Right ventricle myocardium superior (tissue), 1 donor: ENCODE measurements around the gene DDIT3. TPM values are rescaled to one million over a fixed set of nuclear protein-coding genes. Genes with fewer than 3 reads are reported as not detected.
A peak's percentile ranks its signal among the peaks of the same experiment; 100 is the strongest.
"Not testable (repeated sequence)": the region's sequence is repeated elsewhere in the genome, so short reads cannot be mapped to it uniquely, and the experiment has no call there.

Experiments
- ATAC-seq: fragments of 200-7000 bp; cut with Tn5 transposase; one replicate; pipeline ENCODE4 v1.9.1; 2020; ENCODE audit warnings: mild to moderate bottlenecking; ENCODE audit not compliant: poor library complexity
- DNase-seq: peaks from one replicate; pipeline ENCODE4 v3.0.0-alpha.2; 2020
- intact Hi-C: fragments of 100-400 bp; cut with DNase I; formaldehyde crosslinking; loops from one replicate; pipeline ENCODE4 v1.11.2; 2022
- total RNA-seq: library from RNA; stranded (reverse); fragmentation: NEBNext Ultra II Directional; extraction: Animal tissue kit (Norgen Biotek cat#: 25700); gene quantifications from one replicate; pipeline ENCODE4 v1.2.1, GENCODE V29; 2021
- donor health status: DM: no; HTN: yes; CAD: no; lungs with severe emphysema.

DDIT3 gene
- total RNA-seq, 1 donor from 2014 or later: 16.4 TPM

- no peak for DNase-seq
- intact Hi-C loops: no loop called here
- no peak for ATAC-seq
Measured at GRCh38 chr12:57529831-57530230, 9.5 kb upstream of the DDIT3 start.

- intact Hi-C loops: no loop called here
- DNase-seq: no peak
- ATAC-seq: no peak
Measured at GRCh38 chr12:57528831-57529555, 8.7 kb upstream of the DDIT3 start.

GRCh38 chr12:57528176-57528575 lies 7.9 kb upstream of the DDIT3 start:
- DNase-seq (no peak), ATAC-seq (no peak)
- intact Hi-C loops: no loop called here

- ATAC-seq (no peak), DNase-seq (no peak)
- intact Hi-C loops: no loop called here
Measured at GRCh38 chr12:57527184-57527583, 6.9 kb upstream of the DDIT3 start.

DNA sequence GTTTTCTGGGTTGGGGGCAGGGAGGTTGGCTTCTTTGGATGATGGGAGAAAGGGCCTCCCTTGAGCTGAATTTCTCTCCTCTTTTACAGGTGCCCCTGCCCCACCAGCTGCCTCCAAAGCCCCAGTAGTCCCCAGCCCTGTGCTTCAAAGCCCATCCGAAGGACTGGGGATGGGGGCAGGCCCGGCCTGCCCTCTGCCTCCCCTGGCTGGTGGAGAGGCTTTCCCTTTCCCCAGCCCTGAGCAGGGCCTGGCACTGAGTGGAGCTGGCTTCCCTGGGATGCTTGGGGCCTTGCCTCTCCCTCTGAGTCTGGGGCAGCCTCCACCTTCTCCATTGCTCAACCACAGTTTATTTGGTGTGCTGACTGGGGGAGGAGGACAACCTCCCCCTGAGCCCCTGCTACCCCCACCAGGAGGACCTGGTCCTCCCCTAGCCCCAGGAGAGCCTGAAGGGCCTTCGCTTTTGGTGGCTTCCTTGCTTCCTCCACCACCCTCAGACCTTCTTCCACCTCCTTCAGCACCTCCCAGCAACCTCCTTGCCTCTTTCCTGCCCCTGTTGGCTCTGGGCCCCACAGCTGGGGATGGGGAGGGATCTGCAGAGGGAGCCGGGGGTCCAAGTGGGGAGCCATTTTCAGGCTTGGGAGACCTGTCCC lies 6.3 kb upstream of the DDIT3 start:
- ATAC-seq (no peak), DNase-seq (no peak)
- intact Hi-C loops: no loop called here

GRCh38 chr12:57525615-57526383 lies 5.5 kb upstream of the DDIT3 start:
- DNase-seq (no peak), ATAC-seq (no peak)
- intact Hi-C loops: no loop called here

- intact Hi-C loops: no loop called here
- ATAC-seq: no peak
- DNase-seq: no peak
Measured at GRCh38 chr12:57524814-57525614, 4.7 kb upstream of the DDIT3 start.

DNA sequence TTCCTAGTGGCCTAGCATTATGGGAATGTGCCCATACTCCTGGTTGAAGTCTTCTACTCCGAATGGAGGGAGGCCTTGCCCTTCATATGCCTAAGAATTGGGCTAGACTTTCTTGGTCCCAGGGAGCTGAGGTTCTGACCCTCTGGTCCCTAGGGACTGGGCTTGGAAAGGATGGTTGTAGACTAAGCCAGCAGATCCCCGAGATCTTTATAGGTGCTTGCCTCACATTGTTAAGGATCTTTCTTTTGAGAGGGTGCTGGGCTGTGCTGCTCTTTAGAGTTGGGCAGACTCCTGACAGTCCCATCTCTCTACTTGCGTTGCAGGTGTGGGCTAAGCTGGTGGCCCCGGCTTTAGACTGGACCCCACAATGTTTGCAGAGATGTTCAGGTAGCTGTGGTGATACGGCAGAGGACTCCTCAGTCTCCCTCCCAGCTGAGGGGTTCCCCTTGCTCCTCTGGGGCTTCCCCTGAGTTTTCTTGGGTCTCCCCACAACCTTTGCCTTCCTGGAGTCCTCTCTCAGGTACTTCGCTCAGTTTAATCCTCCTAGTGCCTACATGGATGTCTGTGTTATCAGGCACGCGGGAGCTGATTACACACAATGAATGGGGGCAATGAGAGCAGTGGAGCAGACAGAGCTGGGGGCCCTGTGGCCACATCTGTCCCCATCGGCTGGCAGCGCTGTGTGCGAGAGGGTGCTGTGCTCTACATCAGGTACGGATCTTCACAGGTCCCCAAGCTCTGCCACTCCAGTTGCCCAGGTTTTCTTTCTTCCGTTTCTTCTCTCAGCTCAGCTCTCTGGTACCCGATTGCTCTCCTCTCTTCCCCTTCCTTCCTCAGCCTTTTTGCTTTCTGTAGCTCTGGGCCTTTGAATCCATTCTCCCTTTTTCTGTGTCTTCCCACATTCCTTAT lies 3.6 kb upstream of the DDIT3 start:
- ATAC-seq (no peak), DNase-seq (no peak)
- intact Hi-C loops: no loop called here

- ATAC-seq (no peak), DNase-seq (peak; percentile 76)
- intact Hi-C loops: no loop called here
Measured at GRCh38 chr12:57522887-57523705, 2.8 kb upstream of the DDIT3 start.

DNA sequence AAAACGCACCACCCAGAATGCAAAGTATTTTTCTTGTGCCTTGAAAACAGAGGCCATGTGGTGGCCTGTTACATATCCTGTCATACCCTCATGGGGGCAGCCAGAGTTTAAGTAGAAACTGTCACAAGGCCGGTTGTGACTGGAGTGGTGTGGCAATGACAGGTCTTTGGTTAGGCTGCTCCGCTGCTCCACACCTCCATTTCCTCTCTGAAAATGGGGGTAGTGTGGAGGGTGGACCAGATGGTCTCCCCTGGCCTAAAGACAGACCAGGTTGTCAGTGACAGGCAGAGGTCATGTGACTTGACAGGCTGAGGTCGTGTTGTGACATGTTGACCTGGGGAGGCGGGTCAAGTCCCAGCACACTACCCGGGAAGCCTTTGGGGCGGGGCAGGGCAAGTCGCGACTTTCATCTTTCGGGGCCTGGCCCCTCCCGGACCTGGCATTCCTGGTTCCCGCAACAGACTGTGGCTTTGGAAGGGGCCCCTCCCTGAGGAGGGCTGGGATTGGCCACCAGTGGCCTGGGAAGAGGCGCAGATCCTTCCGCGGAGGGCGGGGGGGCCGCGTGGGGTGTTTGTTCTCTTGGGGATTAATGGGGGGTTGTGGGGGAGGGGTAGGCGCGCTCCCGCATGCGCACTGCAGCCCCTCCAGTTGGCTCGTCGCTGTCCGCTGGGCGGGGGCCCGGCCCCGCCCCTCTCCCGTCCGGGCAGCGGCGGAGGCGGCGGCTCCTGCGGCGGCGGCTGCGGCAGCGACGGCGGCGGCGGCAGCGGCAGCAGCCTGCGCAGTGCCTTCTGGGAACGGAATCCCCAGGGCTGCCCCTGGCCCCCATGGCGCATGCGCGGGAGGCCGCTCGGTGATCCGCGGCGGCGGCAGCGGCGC lies 1.9 kb upstream of the DDIT3 start, which contains the start of gene MBD6:
TSS of gene MBD6 (plus strand) at position 814 of the 876 bp plus-strand sequence. CDS start 1,480 bp downstream, outside the sequence.
- ATAC-seq (peak; percentile 57), DNase-seq (peak; percentile 95)
- intact Hi-C loops: no loop called here

DNA sequence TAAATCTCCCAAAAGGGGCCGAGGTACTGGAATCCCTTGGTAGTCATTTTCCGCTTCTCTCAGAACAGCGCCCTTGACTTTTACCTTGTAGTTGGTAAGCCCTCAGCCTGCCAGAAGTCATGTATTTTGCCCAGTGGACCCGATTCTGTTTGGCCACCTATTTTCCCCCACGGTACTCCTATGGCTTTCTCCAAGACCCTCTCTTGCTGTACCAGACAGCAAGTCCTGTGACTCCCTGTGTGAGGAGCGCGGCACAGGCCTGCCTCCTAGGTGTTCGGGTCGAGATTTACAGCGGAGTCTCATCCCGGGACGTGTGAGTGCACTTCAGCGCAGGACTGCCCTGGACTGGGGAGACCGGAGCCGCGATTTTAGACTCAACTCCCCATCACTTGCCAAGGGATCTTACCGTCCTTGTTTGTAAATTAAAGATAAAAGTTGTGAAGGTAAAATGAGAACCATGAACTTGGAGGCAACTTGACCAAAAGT lies 1.3 kb upstream of the DDIT3 start:
- ATAC-seq (no peak), DNase-seq (peak; percentile 58)
- intact Hi-C loops: no loop called here

DNA sequence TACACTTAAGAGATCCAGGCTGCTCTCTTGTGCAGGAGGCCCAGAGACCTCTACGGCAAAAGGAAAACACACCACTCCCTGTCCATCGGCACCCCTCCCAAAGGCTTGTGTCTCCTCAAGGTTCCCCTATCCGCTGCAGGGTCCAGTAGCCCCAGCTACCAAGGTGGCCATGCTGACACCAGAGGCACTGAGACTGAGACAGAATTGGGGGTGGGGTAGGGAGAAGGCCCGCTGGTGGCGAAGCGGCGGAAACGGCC lies 590 bp downstream of the DDIT3 start:
- ATAC-seq (no peak), DNase-seq (no peak)
- intact Hi-C loops: no loop called here

GRCh38 chr12:57518920-57519795 lies 1.2 kb downstream of the DDIT3 start:
- DNase-seq (peak; percentile 64), ATAC-seq (no peak)
- intact Hi-C loops: no loop called here

DNA sequence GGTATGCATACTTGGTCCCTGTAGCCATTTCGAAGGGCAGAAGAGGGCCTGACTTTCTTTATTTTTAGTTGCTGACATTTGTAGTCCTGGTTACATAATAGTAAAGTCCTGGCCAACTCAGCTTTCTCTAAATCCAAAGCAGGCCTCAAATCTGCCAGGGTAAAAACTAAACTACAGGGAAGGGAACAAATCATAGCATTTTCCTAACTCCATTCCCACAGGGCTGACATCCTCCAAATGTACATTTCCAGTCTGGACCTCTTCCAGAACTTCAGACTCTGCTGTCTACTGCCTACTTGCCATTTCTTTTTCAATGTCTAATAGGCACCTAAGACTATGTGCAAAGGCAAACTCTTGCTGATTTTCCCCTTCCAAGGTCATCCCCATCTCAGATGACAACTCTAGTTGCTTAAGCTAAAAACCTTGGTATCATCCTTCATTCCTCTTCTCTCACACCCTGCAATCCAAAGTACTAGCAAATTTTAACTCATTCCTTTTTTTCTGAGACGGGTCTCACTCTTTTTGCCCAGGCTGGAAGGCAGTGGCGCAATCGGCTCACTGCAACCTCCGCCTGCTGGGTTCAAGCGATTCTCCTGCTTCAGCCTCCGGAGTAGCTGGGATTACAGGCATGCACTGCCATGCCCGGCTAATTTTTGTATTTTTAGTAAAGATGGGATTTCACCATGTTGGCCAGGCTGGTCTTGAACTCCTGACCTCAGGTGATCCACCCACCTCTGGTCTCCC lies 2.0 kb downstream of the DDIT3 start:
- DNase-seq: no peak
- no peak for ATAC-seq
- intact Hi-C loops: no loop called here

DNA sequence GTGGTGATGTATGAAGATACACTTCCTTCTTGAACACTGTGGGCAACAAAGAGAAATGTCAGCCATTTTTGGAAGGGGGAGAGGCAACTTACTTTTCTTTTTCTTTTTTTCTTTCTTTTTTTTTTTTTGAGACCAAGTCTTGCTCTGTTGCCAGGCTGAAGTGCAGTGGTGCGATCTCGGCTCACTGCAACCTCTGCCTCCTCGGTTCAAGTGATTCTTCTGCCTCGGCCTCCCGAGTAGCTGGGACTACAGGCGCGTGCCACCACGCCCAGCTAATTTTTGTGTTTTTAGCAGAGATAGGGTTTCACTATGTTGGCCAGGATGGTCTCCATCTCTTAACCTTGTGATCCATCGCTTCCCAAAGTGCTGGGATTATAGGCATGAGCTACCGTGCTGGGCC lies 2.6 kb downstream of the DDIT3 start:
- not testable (repeated sequence) for ATAC-seq

More for the DNA sequence above, 2.6 kb downstream of the DDIT3 start:
- intact Hi-C loops, DNase-seq: not testable (repeated sequence)
